GM12878 (cell line): ENCODE data around the gene SUGP1. TPM values are rescaled to one million over a fixed set of nuclear protein-coding genes. Genes with fewer than 3 reads are reported as not detected.

Experiments used
- ATAC-seq: fragments of 200-7000 bp; cut with Tn5 transposase; 3 replicates; pipeline ENCODE4 v1.9.1; 2020; ENCODE audit warnings: mild to moderate bottlenecking, moderate library complexity
- BruUV-seq: library from RNA; stranded (reverse); fragments of 400-500 nt; replicated peaks from 2 replicates; lab custom pipeline; 2021; lab: Mats Ljungman, UMichigan
- CTCF ChIA-PET: fragments of 300-600 bp; sonication (Branson Sonifier 250); formaldehyde crosslinking; extraction: SDS; loops from one replicate; lab custom pipeline; 2021; ENCODE audit warnings: inconsistent platforms; lab: Yijun Ruan, JAX
- POLR2A ChIA-PET: fragments of 350-600 bp; formaldehyde crosslinking; extraction: SDS; loops from one replicate; lab custom pipeline; 2021; ENCODE audit warnings: inconsistent platforms; lab: Charles Lee
- RAD21 ChIA-PET: fragments of 300-600 bp; sonication (Branson Sonifier 250); formaldehyde crosslinking; loops from one replicate; lab custom pipeline; 2023; ENCODE audit warnings: antibody characterized with exemption; ENCODE audit not compliant: unreplicated experiment; lab: Charles Lee
- SMC1A ChIA-PET: fragments of 300-600 bp; sonication (Branson Sonifier 250); formaldehyde crosslinking; loops from one replicate; lab custom pipeline; 2023; ENCODE audit not compliant: unreplicated experiment, uncharacterized antibody; lab: Charles Lee
- DNase-seq: peaks from one replicate; pipeline ENCODE4 v3.0.0-alpha.2; 2011; ENCODE audit warnings: low read depth, low spot score
- FAIRE-seq: peaks from 3 replicates; lab custom pipeline; 2011; peaks lifted over from hg19 to GRCh38; lab: Jason Lieb, UNC
- H2AFZ ChIP-seq: 2 replicates; pipeline ENCODE4 v1.6.0; 2011; ENCODE audit warnings: low read depth, low read length, control low read depth; ENCODE audit not compliant: control insufficient read depth
- H3K27ac ChIP-seq: 2 replicates; pipeline ENCODE4 v1.5.1; 2011; ENCODE audit warnings: control low read depth; ENCODE audit not compliant: control insufficient read depth, insufficient read depth
- H3K27me3 ChIP-seq, 2 experiments: replicated peaks in 1 of 2; 2 replicates each; pipeline versions ENCODE4 v1.6.0 to v1.6.1; 2011; ENCODE audit warnings: low read length in 1 of 2; ENCODE audit not compliant: control insufficient read depth in 2 of 2, insufficient read depth in 2 of 2
- H3K36me3 ChIP-seq, 2 experiments: 2 replicates each; pipeline ENCODE4 v1.5.1; 2011; ENCODE audit warnings: low read length in 1 of 2; ENCODE audit not compliant: control insufficient read depth in 2 of 2, insufficient read depth in 2 of 2
- H3K4me1 ChIP-seq: 2 replicates; pipeline ENCODE4 v1.6.1; 2011; ENCODE audit warnings: mild to moderate bottlenecking, low read length, moderate library complexity, mixed read lengths; ENCODE audit not compliant: control insufficient read depth, insufficient read depth
- H3K4me2 ChIP-seq: 2 replicates; pipeline ENCODE4 v1.6.0; 2011; ENCODE audit warnings: control low read depth; ENCODE audit not compliant: control insufficient read depth, insufficient read depth
- H3K4me3 ChIP-seq: fragments of 200-600 bp; sonication (generic); 2 replicates; pipeline ENCODE4 v1.5.1; 2016
- H3K79me2 ChIP-seq: 2 replicates; pipeline ENCODE4 v1.6.0; 2011; ENCODE audit warnings: low read length; ENCODE audit not compliant: control insufficient read depth, insufficient read depth
- H3K9ac ChIP-seq: 2 replicates; pipeline ENCODE4 v1.8.0; 2011; ENCODE audit warnings: low read length, control low read depth, mixed read lengths; ENCODE audit not compliant: control insufficient read depth, insufficient read depth
- H3K9me3 ChIP-seq: replicated peaks from 3 replicates; pipeline ENCODE4 v1.5.1; 2011; ENCODE audit warnings: mild to moderate bottlenecking, low read length; ENCODE audit not compliant: control insufficient read depth, insufficient read depth
- H4K20me1 ChIP-seq: 2 replicates; pipeline ENCODE4 v1.6.0; 2011; ENCODE audit not compliant: control insufficient read depth, insufficient read depth
- BACH1 ChIP-seq: fragments of 450-650 bp; IDR thresholded peaks from 2 replicates; pipeline ENCODE4 v1.6.1; 2017; ENCODE audit warnings: mild to moderate bottlenecking, borderline replicate concordance
- BRCA1 ChIP-seq: IDR thresholded peaks from 2 replicates; pipeline ENCODE4 v1.6.1; 2011; ENCODE audit warnings: low read depth, low read length, improper control_type of control experiment
- CEBPB ChIP-seq, 2 experiments: fragments of 150-350 bp in 1 of 2; IDR thresholded peaks; 2 replicates each; pipeline ENCODE4 v1.6.1; 2012 to 2014; ENCODE audit warnings: low read depth in 2 of 2, low read length in 2 of 2, borderline replicate concordance in 1 of 2, inconsistent platforms in 1 of 2
- HCFC1 ChIP-seq: fragments of 150-350 bp; IDR thresholded peaks from 2 replicates; pipeline ENCODE4 v1.6.1; 2014; ENCODE audit warnings: low read length
- MXI1 ChIP-seq: fragments of 150-350 bp; IDR thresholded peaks from 2 replicates; pipeline ENCODE4 v1.6.1; 2011; ENCODE audit warnings: low read depth, mild to moderate bottlenecking, inconsistent platforms, low read length, improper control_type of control experiment
- PBX3 ChIP-seq: IDR thresholded peaks from 2 replicates; pipeline ENCODE4 v1.6.1; 2011; ENCODE audit warnings: mild to moderate bottlenecking, low read depth, low read length, moderate library complexity; ENCODE audit not compliant: insufficient replicate concordance
- SMC3 ChIP-seq: IDR thresholded peaks from 2 replicates; pipeline ENCODE4 v1.6.1; 2011; ENCODE audit warnings: low read length, improper control_type of control experiment, borderline replicate concordance
- ZBED1 ChIP-seq: IDR thresholded peaks from 2 replicates; pipeline ENCODE4 v1.6.1; 2016; ENCODE audit warnings: borderline replicate concordance
- ZNF592 ChIP-seq: fragments of 450-650 bp; IDR thresholded peaks from 2 replicates; pipeline ENCODE4 v1.6.1; 2017; ENCODE audit warnings: mild to moderate bottlenecking, moderate library complexity
- ZNF622 ChIP-seq: fragments of 450-650 bp; IDR thresholded peaks from 2 replicates; pipeline ENCODE4 v1.6.1; 2017; ENCODE audit warnings: mild to moderate bottlenecking, inconsistent platforms
- WGBS: methylation state at CpG from one replicate; pipeline ENCODE4 v1.1.6; 2016; ENCODE audit warnings: low lambda C conversion rate; ENCODE audit not compliant: insufficient replicate concordance, insufficient coverage; ENCODE audit errors: missing lambda C conversion rate; 5-methylcytosine and 5-hydroxymethylcytosine counted together
- in situ Hi-C: fragments of 300-500 bp; cut with MboI; formaldehyde crosslinking; loops from 9 replicates; pipeline ENCODE4 v1.14.3; 2018; ENCODE audit warnings: mixed read lengths
- intact Hi-C: fragments of 100-400 bp; cut with micrococcal nuclease; formaldehyde crosslinking; loops from one replicate; pipeline ENCODE4 v1.14.2; 2022; ENCODE audit not compliant: unreplicated experiment
- polyA plus RNA-seq, 11 experiments: library from polyadenylated mRNA; depleted of rRNA in 4 of 11; unstranded in 6 of 11; stranded (reverse) in 5 of 11; fragments of >200 nt; fragmentation: Nextera tagmentation in 4 of 11; fragmentation: Illumina TruSeq in 1 of 11; extraction: Ambion mirVana in 4 of 11; extraction: Trizol in 1 of 11; gene quantifications; 1 replicate in 1 of 11; 2 replicates in 10 of 11; pipeline versions ENCODE4 v1.2.1 to v1.2.3, GENCODE V29; 2011 to 2016; ENCODE audit warnings: inconsistent platforms in 2 of 11, missing spikeins in 2 of 11, low read depth in 1 of 11
- total RNA-seq, 4 experiments: library from RNA; depleted of rRNA in 3 of 4; stranded (reverse); fragments of >200 nt in 3 of 4; fragmentation: Illumina TruSeq in 1 of 4; extraction: Trizol in 1 of 4; gene quantifications; 2 replicates each; pipeline versions ENCODE4 v1.2.1 to v1.2.3, GENCODE V29; 2013 to 2021

Gene SUGP1
- total and polyA plus RNA-seq, 10 of the 15 experiments (the other 5 are each of a cell fraction or from before 2014, with no cell fraction given): 1.6 to 70.2 (median 38.4) TPM

- Histone ChIP-seq H3K36me3 (peaks cover 0 to 3% of the 10 kb centered on the region in 2 experiments; a peak in 3 of 4 replicates), H3K27ac (no peak overlapping the region), H3K9ac (no peak overlapping the region), H3K9me3 (no peaks in the 10 kb centered on the region), H4K20me1 (no peaks in the 10 kb centered on the region), H3K4me2 (no peak overlapping the region), H3K4me3 (no peak overlapping the region), H3K27me3 (no peaks in the 10 kb centered on the region; a peak in 2 of 4 replicates), H3K79me2 (no peaks in the 10 kb centered on the region), H3K4me1 (no peaks in the 10 kb centered on the region), H2AFZ (no peak overlapping the region)
- in situ Hi-C loops: no loop called here
- TF ChIP-seq ZNF592: no peak
- TF ChIP-seq CEBPB (IDR thresholded peaks at IDR 0.05; ENCODE audit: borderline replicate concordance in 1 of 2, low read depth in 2 of 2, low read length in 2 of 2): no peak
- TF ChIP-seq MXI1: no peak
- TF ChIP-seq BRCA1: no peak
- TF ChIP-seq PBX3: no peak
- TF ChIP-seq ZNF622: no peak
- TF ChIP-seq BACH1: no peak
- TF ChIP-seq HCFC1: no peak
- TF ChIP-seq SMC3: no peak
- TF ChIP-seq ZBED1: no peak
- 65% methylated on average over 8 of the region's 8 CpGs for WGBS
- ChIA-PET CTCF (no interaction called here), SMC1A (no interaction called here), RAD21 (no interaction called here), POLR2A (no interaction called here)
- DNase-seq (no peak), ATAC-seq (no peak), FAIRE-seq (no peak)
- no TSS peak for BruUV-seq
- intact Hi-C loops: no loop called here
These were observed 48.3 kb downstream of the SUGP1 start for GRCh38 chr19:19271828-19272599.
